Stimulated activated CD8-positive, alpha-beta memory T cell treated with anti-CD3 and anti-CD28 coated beads, Interleukin-7, amount 100 ng/mL, for 24 hours (primary cell): ENCODE measurements around the gene CMYA5.
"Not testable (repeated sequence)": the region's sequence is repeated elsewhere in the genome, so short reads cannot be mapped to it uniquely, and the experiment has no call there.

Source experiments
- DNase-seq: peaks from one replicate; pipeline ENCODE4 v3.0.0-alpha.2; 2020; ENCODE audit warnings: low read depth

CMYA5 gene

DNA sequence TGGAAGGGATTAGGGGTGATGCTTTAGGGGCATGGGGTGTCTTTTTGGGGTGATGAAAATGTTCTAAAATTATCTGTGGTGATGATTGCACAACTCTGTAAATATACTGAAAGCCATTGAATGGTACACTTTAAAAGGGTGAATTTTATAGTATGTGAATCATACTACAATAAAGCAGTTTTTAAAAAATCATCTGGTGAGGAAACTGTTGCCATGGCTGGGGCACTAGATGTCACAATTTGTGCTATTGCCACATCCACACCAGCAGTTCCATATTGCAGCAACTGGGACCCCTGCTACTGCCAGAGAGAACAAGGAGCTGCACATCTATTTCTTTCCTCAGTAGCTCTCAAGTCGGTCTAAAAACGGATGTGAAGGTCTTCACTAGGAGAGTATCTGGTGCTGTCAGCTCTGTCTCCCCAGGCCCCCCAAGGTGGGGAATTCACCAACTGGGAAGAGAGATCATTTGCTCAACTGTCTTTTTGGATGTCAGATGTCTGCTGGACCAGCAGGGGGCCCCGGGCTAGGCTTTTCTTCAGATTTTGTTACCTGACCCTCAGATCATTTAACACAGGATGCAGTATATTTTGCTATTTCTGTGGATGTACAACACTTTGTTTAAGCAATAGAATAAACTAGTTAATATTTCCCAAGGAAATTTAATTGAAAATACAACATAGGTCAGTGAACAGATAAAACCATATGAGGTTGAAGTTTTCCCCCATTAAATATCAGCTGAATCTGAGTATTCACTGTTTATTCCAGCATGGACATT lies 13.2 kb downstream of the CMYA5 start:
- DNase-seq = no peak

DNA sequence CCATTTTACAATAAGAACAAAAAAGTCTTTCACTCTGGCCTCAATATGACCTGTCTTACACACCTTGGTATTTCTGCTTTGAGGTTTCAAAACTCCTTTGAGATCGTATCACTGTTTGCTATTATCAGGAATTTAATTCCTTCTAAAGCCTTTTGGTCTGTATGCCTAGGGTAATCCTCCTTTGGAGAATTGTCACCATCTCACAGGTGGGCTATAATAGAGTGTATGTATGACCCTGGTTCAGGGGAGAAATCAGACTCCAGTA lies 13.7 kb downstream of the CMYA5 start:
- DNase-seq = no peak

DNA sequence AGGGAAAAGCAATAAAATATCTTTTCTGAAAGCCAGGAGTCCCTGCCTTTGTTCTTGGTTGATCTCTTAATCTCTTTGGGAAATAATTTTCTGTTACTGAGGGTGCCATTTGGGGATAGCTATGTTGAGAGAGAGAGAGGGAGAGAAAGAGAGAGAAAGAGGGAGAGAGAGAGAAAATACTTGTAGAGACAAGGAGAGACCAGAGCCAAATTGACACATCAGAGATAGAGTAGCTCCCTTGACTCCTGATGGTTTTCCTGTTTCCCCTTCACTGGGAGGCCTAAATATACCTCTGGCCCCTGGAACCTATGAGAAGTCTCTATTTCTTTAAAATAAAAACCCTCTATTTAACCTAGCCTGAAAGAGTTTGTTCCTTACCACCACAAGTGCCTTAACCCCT lies 14.9 kb downstream of the CMYA5 start:
- DNase-seq = no peak

DNA sequence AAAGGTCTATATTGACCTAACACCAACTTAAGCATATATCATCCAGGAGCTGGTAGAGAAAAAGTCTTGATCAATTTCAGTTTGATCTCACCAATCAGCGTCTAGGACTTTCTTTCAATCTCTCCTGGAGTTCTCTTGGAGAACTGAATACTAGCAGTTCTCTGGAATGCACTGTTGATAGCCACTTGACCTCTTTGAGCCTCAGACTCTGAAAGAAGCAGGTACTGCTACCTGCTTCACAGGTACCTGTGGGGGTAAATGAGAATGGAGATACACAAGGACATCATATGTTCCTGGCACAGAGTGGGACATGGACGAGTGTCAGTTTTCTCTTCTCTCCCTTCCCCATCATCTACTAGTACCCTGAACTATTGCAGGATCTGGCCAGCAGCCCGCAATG lies 16.0 kb downstream of the CMYA5 start:
- DNase-seq = no peak

DNA sequence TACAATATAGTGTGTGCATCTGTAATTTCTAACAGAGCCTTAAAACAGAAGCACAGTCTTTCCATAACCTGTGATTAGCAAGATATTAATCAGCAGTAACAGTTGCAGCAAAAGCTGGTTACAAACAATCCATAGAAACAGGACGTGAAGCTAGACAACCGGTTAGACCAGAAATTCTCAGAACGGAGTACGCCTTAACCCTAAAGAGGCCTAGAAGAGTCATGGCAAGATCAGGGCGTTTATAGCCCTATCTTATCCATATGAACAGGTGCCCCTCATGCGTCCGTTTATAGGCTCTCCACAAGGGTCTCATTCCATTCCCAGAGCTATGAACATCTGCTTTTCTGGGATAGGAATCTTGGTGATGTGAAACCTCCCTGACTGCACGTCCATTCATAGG lies 16.7 kb downstream of the CMYA5 start:
- not testable (repeated sequence) for DNase-seq

DNA sequence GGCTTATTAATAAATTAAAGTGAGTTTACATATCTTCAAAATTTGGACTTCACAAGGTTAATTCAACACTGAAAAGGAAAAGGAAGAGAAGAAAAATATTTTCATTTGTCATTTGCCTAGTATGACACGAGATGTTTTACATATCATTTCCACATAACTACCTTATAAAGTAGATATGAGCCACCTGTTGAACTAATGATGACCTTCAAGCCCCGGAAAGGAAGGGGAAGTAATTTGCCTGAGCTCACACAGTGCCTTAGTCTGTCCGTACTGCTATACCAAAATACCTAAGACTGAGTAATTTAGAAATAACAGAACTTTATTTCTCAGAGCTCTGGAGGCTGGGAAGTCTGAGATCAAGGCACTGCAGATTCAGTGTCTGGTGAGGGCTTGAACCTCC lies 17.9 kb downstream of the CMYA5 start:
- no peak for DNase-seq

GRCh38 chr5:79712741-79713140 lies 23.1 kb downstream of the CMYA5 start:
- DNase-seq = no peak

DNA sequence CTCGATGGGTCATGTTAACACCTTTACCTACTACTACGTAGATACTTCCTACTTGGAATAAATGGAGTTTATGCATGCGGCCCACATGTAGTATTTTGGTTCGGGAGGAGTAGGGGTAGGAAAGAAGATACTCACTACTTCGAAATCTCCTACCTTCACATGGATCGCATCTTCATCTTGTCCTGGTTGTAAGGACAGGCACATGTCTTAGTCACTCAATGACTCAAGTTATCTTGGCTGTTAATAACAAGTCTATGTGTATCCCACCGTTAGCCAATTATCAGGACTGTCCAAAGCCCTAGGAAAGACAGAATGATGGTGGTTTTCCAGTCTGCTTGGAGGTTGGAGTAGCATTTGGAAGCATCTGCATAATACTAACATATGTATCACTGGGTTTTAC lies 24.1 kb downstream of the CMYA5 start:
- no peak for DNase-seq

DNA sequence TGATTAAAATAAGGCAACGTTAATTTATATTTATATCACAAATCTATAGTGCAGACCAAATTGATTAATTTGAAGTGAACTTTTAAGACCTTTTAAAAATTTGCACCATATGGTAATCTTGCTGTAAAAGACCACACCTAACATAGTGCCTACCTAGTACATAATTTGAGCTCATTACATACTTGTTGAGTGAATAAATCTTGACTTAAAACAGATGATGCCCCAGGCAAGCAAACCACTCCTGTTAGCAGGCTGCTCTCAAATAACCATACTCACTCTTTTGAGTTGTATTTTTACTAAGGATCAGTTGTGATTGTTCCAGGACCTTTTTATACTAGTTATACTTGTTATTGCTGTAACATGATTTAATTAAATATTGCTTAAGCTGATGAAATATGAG lies 27.2 kb downstream of the CMYA5 start:
- DNase-seq = no peak

DNA sequence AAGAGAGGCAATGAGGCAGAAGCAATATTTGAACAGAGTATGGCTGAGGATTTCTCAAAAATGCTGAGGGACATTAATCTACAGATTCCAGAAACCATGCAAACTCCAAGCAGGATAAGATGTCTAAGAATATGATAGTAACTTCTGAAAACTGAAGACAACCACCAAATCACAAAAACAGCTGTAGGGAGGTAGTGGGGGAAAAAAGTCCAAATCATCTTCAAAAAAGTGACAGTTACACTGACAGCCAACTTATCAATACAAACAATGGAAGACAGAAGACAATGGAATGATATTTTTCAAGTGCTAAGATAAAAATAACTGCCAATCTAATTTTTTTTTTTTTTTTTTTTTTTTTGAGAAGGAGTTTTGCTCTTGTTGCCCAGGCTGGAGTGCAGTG lies 30.5 kb downstream of the CMYA5 start:
- no peak for DNase-seq

GRCh38 chr5:79727451-79728355 lies 38.1 kb downstream of the CMYA5 start:
- no peak for DNase-seq

DNA sequence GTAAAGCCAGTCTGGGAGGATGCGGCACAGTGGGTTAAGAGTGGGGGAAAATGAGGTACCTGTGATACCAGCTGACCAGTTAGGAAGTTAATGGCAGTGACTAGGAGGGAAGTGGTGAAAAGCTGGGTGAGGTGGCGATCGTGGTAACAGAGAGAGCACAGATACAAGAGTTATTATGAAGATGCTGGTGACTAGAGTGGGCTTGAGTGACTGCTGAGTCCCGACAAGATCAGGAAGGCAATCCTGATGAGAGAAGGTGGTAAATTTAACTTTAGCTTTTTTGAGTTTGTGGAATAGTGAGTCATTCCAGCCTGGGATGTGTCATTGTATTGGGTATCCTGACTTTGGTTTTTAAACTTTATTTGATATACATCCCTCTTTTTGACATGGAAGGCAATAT lies 38.8 kb downstream of the CMYA5 start:
- DNase-seq = no peak

- no peak for DNase-seq
Observed at GRCh38 chr5:79729679-79730078, 40.0 kb downstream of the CMYA5 start.

DNA sequence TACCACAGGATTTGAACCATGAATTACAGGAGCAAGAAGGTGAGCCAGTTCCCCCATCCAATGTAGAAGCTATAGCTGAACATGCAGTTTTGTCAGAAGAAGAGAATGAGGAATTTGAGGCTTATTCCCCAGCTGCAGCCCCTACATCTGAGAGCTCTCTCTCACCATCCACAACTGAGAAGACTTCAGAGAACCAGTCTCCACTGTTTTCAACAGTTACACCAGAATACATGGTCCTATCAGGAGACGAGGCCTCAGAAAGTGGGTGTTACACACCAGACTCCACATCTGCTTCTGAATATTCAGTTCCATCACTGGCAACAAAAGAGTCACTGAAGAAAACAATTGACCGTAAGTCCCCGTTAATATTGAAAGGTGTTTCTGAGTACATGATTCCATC lies 40.9 kb downstream of the CMYA5 start:
- DNase-seq = no peak

GRCh38 chr5:79731775-79732174 lies 42.1 kb downstream of the CMYA5 start:
- no peak for DNase-seq

DNA sequence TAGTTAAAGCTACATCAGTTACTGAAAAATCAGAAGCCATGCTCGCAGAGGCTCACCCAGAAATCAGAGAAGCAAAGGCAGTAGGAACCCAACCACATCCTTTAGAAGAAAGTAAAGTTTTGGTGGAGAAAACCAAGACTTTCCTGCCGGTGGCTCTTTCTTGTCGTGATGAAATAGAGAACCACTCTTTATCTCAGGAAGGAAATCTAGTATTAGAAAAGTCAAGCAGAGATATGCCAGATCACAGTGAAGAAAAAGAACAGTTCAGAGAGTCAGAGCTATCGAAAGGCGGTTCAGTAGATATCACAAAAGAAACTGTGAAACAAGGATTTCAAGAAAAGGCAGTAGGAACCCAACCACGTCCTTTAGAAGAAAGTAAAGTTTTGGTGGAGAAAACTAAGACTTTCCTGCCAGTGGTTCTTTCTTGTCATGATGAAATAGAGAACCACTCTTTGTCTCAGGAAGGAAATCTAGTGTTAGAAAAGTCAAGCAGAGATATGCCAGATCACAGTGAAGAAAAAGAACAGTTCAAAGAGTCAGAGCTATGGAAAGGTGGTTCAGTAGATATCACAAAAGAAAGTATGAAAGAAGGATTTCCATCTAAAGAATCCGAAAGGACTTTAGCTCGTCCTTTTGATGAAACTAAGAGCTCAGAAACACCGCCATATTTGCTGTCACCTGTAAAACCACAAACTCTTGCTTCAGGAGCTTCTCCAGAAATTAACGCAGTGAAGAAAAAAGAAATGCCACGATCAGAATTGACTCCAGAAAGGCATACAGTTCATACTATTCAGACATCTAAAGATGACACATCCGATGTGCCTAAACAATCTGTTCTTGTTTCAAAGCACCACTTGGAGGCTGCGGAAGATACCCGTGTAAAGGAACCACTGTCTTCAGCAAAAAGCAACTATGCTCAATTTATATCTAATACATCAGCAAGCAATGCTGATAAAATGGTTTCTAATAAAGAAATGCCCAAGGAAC lies 47.2 kb downstream of the CMYA5 start:
- no peak for DNase-seq

DNA sequence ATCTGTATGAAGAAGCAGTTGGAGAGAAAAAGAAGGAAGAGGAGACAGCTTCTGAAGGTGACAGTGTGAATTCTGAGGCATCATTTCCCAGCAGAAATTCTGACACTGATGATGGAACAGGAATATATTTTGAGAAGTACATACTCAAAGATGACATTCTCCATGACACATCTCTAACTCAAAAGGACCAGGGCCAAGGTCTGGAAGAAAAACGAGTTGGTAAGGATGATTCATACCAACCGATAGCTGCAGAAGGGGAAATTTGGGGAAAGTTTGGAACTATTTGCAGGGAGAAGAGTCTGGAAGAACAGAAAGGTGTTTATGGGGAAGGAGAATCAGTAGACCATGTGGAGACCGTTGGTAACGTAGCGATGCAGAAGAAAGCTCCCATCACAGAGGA lies 48.7 kb downstream of the CMYA5 start:
- DNase-seq = no peak

DNA sequence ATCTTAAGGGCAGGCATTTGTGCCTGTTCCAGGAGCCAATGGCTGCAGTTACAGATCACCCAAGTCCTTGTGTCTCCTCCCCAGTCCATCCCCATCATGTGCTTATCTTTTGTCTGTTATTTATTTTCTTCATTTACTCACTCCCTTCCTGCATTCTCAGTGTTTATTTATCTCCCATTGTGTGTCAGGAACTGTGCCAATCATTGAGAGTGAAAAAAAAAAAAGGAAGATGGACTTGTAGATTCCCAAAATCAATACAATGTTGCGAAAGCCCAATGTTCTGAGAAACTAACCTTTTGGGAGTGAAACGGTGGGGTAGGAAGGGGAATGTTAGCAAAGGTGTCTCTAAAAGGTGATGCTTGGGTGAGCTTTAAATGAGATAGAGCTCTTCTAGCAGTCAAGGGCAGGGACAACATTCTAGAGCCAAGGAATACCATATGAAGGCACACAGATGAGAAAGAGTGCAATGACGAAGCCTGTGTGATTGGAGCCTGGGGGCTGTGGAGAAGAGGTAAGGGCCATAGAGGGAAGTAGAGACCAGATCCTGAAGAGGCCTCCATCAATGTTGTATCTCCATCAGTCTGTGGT lies 53.0 kb downstream of the CMYA5 start:
- no peak for DNase-seq

GRCh38 chr5:79743846-79744605 lies 54.4 kb downstream of the CMYA5 start:
- no peak for DNase-seq

GRCh38 chr5:79745255-79745654 lies 55.6 kb downstream of the CMYA5 start:
- no peak for DNase-seq
